GM19468 (cell line): ENCODE measurements around the gene HMGXB3.
"Not testable (repeated sequence)": the region's sequence is repeated elsewhere in the genome, so short reads cannot be mapped to it uniquely, and the experiment has no call there.

Experiments
- ATAC-seq: cut with Tn5 transposase; IDR thresholded peaks from one replicate; pipeline ENCODE4 v1.9.1; 2021; ENCODE audit warnings: mild to moderate bottlenecking, moderate library complexity, moderate number of reproducible peaks; ENCODE audit not compliant: unreplicated experiment; ENCODE audit errors: extremely low read depth

Gene HMGXB3

GRCh38 chr5:150020249-150020648 lies 19.7 kb downstream of the HMGXB3 start:
- ATAC-seq: no peak

- ATAC-seq: no peak
Observed at GRCh38 chr5:150021491-150022157, 21.1 kb downstream of the HMGXB3 start.

GRCh38 chr5:150022158-150022531 lies 21.6 kb downstream of the HMGXB3 start:
- ATAC-seq: no peak

- no peak for ATAC-seq
Observed at GRCh38 chr5:150022681-150023080, 22.1 kb downstream of the HMGXB3 start.

GRCh38 chr5:150023136-150023535 lies 22.6 kb downstream of the HMGXB3 start:
- ATAC-seq: no peak

- ATAC-seq: no peak
Observed at GRCh38 chr5:150024346-150024984, 23.9 kb downstream of the HMGXB3 start.

GRCh38 chr5:150026682-150027172 lies 26.2 kb downstream of the HMGXB3 start:
- ATAC-seq: no peak

GRCh38 chr5:150028047-150028446 lies 27.5 kb downstream of the HMGXB3 start:
- not testable (repeated sequence) for ATAC-seq

- no peak for ATAC-seq
Observed at GRCh38 chr5:150033334-150033733, 32.8 kb downstream of the HMGXB3 start.

- ATAC-seq: no peak
Observed at GRCh38 chr5:150034662-150035061, 34.1 kb downstream of the HMGXB3 start.

- ATAC-seq: no peak
Observed at GRCh38 chr5:150035139-150035895, 34.8 kb downstream of the HMGXB3 start.

- no peak for ATAC-seq
Observed at GRCh38 chr5:150036513-150036912, 36.0 kb downstream of the HMGXB3 start.

- ATAC-seq: no peak
Observed at GRCh38 chr5:150038547-150038946, 38.0 kb downstream of the HMGXB3 start.

GRCh38 chr5:150042459-150042858 lies 41.9 kb downstream of the HMGXB3 start:
- ATAC-seq: no peak

GRCh38 chr5:150043657-150044328 lies 43.3 kb downstream of the HMGXB3 start:
- no peak for ATAC-seq

GRCh38 chr5:150044329-150044681 lies 43.8 kb downstream of the HMGXB3 start:
- no peak for ATAC-seq

- no peak for ATAC-seq
Observed at GRCh38 chr5:150044712-150045111, 44.2 kb downstream of the HMGXB3 start.

- no peak for ATAC-seq
Observed at GRCh38 chr5:150045549-150045948, 45.0 kb downstream of the HMGXB3 start.

GRCh38 chr5:150046031-150046430 lies 45.5 kb downstream of the HMGXB3 start:
- no peak for ATAC-seq

- not testable (repeated sequence) for ATAC-seq
Observed at GRCh38 chr5:150050172-150050811, 49.8 kb downstream of the HMGXB3 start.
